Spleen (tissue), 11 donors: Measurements from ENCODE around the gene USP37. TPM values are rescaled to one million over a fixed set of nuclear protein-coding genes. Genes with fewer than 3 reads are reported as not detected.
A peak's percentile ranks its signal among the peaks of the same experiment; 100 is the strongest.

Experiments
- DNase-seq: peaks from one replicate; pipeline ENCODE4 v3.0.0-alpha.2; 2020
- H3K27ac ChIP-seq, 8 donors: fragments of 200-600 bp; sonication (generic) in 7 of 8; 1 replicate in 4 of 8; 2 replicates in 4 of 8; pipeline versions ENCODE4 v1.5.0 to v1.8.0; 2016 to 2021; ENCODE audit warnings: inconsistent platforms in 4 of 8, mild to moderate bottlenecking in 4 of 8, moderate library complexity in 1 of 8
- H3K27me3 ChIP-seq, 7 donors: fragments of 200-600 bp; sonication (generic) in 6 of 7; replicated peaks in 1 of 7; 1 replicate in 4 of 7; 2 replicates in 3 of 7; pipeline versions ENCODE4 v1.5.0 to v1.8.0; 2016 to 2021; ENCODE audit warnings: inconsistent platforms in 3 of 7, mild to moderate bottlenecking in 1 of 7
- H3K36me3 ChIP-seq, 6 donors: fragments of 200-600 bp; sonication (generic) in 5 of 6; 1 replicate in 4 of 6; 2 replicates in 2 of 6; pipeline versions ENCODE4 v1.5.0 to v1.8.0; 2016 to 2021; ENCODE audit warnings: inconsistent platforms in 2 of 6
- H3K4me1 ChIP-seq, 6 donors: fragments of 200-600 bp; sonication (generic) in 5 of 6; 1 replicate in 3 of 6; 2 replicates in 3 of 6; pipeline versions ENCODE4 v1.5.0 to v1.8.0; 2016 to 2021; ENCODE audit warnings: inconsistent platforms in 3 of 6
- H3K4me3 ChIP-seq, 8 donors: fragments of 200-600 bp; sonication (generic) in 7 of 8; 1 replicate in 4 of 8; 2 replicates in 4 of 8; pipeline versions ENCODE4 v1.5.0 to v1.8.0; 2016 to 2021; ENCODE audit warnings: inconsistent platforms in 4 of 8, mild to moderate bottlenecking in 4 of 8, moderate library complexity in 2 of 8
- H3K9me3 ChIP-seq, 8 donors: fragments of 200-600 bp; sonication (generic) in 7 of 8; 1 replicate in 4 of 8; 2 replicates in 4 of 8; pipeline versions ENCODE4 v1.5.0 to v1.8.0; 2016 to 2021; ENCODE audit warnings: inconsistent platforms in 4 of 8
- POLR2A ChIP-seq, 3 donors: fragments of 450-650 bp; IDR thresholded peaks; one replicate each; pipeline ENCODE4 v1.5.1; 2017; ENCODE audit warnings: antibody characterized with exemption in 3 of 3, mild to moderate bottlenecking in 1 of 3
- POLR2AphosphoS5 ChIP-seq, 3 donors: sonication (generic); formaldehyde crosslinking; IDR thresholded peaks; one replicate each; pipeline ENCODE4 v1.5.1; 2017; ENCODE audit warnings: antibody characterized with exemption in 3 of 3
- WGBS, 5 donors: extraction: QIAGEN DNeasy Blood & Tissue Kit in 3 of 5; methylation state at CpG; one replicate each; pipeline versions ENCODE4 v1.1.5 to v1.1.7; 2013 to 2018; 5-methylcytosine and 5-hydroxymethylcytosine counted together
- intact Hi-C: fragments of 100-400 bp; cut with DNase I; formaldehyde crosslinking; loops from one replicate; pipeline ENCODE4 v1.15.0; 2023; ENCODE audit warnings: low total_unique reads
- polyA plus RNA-seq, 3 donors: library from polyadenylated mRNA; stranded (reverse); fragments of 200-250 nt; gene quantifications; one replicate each; pipeline ENCODE4 v1.2.1, GENCODE V29; 2013
- total RNA-seq, 7 donors: library from RNA; depleted of rRNA in 3 of 7; stranded (reverse); fragments of >200 nt in 3 of 7; fragmentation: NEBNext Ultra II Directional in 4 of 7; extraction: Animal tissue kit (Norgen Biotek cat#: 25700) in 4 of 7; gene quantifications; one replicate each; pipeline versions ENCODE4 v1.1.0 to v1.2.1, GENCODE V29; 2016 to 2021
- TF ChIP-seq, protein P1 (sequence below), 11 experiments: fragments of 200-600 bp in 7 of 11; fragments of 450-650 bp in 4 of 11; sonication (generic) in 4 of 11; IDR thresholded peaks in 8 of 11; conservative IDR thresholded peaks in 3 of 11; 1 replicate in 7 of 11; 2 replicates in 4 of 11; pipeline versions ENCODE4 v1.4.0 to v1.8.0; 2016 to 2021; ENCODE audit warnings: antibody characterized with exemption in 11 of 11, inconsistent platforms in 4 of 11, mild to moderate bottlenecking in 1 of 11
- donor health status: healthy with polysubstance abuse.
- donor health status: DM: no; HTN: no; CAD: no; lungs with moderate emphysema.
- donor health status: DM: no; HTN: no; CAD: no.
- donor health status: Bipolar disorder and iron deficiency.
- donor health status: healthy.
- donor health status: DM: no; HTN: no; CAD: no.
- donor health status: DM: yes; HTN: yes; CAD: no.

Gene USP37
- total and polyA plus RNA-seq, 10 donors: 1.8 to 19.2 (median 14.1) TPM

DNA sequence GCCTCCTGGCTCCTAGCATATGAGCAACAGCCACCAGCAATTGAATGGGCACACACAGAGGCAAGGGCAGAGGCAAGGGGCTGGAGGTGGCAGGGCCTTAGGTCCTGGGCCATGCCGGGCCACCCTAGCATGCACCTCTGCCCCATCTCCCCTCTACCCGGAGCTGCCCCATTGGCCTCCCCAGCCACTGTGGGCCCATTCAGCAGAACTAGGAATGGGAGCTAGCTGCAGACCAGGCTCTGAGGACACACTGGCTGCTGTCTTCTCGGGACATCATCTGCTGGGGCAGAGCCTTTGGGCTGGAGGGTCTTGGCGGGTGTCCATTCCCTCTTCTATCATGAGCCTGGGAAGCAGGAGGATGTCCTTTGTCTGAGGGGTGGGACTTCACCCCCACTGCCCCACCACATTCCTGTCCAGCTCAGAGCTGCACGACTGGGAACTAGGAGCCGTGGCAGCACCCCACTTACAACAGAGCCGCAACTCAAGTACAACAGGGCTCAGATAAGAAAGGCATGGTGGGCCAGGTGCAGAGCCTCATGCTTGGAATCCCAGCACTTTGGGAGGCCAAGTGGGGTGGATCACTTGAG lies 148.4 kb downstream of the USP37 start:
- H3K4me3 ChIP-seq: no peak overlapping the region
- intact Hi-C loops: no loop called here
- H3K4me1 ChIP-seq: no peaks in the 10 kb centered on the region
- no peak for TF ChIP-seq POLR2A (IDR thresholded peaks at IDR 0.05)
- TF ChIP-seq POLR2AphosphoS5 (IDR thresholded peaks at IDR 0.05): no peak
- TF ChIP-seq, protein P1, sequence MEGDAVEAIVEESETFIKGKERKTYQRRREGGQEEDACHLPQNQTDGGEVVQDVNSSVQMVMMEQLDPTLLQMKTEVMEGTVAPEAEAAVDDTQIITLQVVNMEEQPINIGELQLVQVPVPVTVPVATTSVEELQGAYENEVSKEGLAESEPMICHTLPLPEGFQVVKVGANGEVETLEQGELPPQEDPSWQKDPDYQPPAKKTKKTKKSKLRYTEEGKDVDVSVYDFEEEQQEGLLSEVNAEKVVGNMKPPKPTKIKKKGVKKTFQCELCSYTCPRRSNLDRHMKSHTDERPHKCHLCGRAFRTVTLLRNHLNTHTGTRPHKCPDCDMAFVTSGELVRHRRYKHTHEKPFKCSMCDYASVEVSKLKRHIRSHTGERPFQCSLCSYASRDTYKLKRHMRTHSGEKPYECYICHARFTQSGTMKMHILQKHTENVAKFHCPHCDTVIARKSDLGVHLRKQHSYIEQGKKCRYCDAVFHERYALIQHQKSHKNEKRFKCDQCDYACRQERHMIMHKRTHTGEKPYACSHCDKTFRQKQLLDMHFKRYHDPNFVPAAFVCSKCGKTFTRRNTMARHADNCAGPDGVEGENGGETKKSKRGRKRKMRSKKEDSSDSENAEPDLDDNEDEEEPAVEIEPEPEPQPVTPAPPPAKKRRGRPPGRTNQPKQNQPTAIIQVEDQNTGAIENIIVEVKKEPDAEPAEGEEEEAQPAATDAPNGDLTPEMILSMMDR (IDR thresholded peaks at IDR 0.05 in 8 of 11, conservative IDR thresholded peaks at IDR 0.05 in 3 of 11): no peak
- 82 to 95% (median 90%) methylated on average over 7 of the region's 7 CpGs for WGBS, 5 donors
- no peaks in the 10 kb centered on the region for H3K9me3 ChIP-seq
- no peaks in the 10 kb centered on the region for H3K27me3 ChIP-seq
- no peak for DNase-seq
- no peak overlapping the region for H3K27ac ChIP-seq
- no peaks in the 10 kb centered on the region for H3K36me3 ChIP-seq

DNA sequence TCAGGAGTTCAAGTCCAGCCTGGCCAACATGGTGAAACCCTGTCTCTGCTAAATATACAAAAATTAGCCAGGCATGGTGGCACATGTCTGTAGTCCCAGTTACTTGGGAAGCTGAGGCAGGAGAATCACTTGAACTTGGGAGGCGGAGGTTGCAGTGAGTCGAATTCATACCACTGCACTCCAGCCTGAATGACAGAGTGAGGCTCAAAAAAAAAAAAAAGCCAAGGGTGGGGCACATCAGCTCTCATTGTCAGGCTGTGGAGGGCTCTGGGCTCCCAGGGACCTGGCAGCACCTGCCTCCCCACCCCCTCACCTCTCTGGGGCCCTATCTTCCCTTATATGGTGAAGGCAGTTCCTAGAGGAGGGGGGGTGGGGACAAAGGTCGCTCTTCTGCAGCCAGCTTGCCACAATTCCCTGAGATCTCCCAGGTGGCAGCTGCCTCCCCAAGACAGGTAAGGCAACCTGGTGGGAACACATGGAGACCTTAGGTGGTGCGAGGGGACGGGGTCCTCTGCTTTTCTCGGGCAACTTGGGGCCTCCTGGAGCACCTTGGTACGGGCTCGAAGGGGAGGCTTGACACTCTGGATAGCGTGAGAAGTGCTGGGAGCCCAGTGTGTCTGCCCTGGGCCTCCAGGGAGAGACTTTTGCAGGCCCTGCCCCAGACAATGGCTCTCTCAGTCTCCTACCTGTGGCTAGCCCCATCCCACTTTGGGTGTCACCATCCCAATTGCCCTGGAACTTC lies 149.3 kb downstream of the USP37 start, which contains the start of gene VIL1:
VIL1 (plus strand) TSS at position 407 of the 742 bp plus-strand sequence. CDS start 4,656 bp downstream, outside the sequence.
- TF ChIP-seq POLR2A (IDR thresholded peaks at IDR 0.05) (no peak), POLR2AphosphoS5 (IDR thresholded peaks at IDR 0.05) (no peak)
- TF ChIP-seq, protein P1 (IDR thresholded peaks at IDR 0.05 in 8 of 11, conservative IDR thresholded peaks at IDR 0.05 in 3 of 11): no peak
- WGBS, 5 donors: 87 to 94% (median 89%) methylated on average over 3 to 9 of the region's 9 CpGs
- Histone ChIP-seq H3K9me3 (no peaks in the 10 kb centered on the region), H3K27ac (no peak within 1 kb of the TSS), H3K36me3 (no peaks in the 10 kb centered on the region), H3K4me3 (no peak within 1 kb of the TSS), H3K4me1 (no peaks in the 10 kb centered on the region), H3K27me3 (no peaks in the 10 kb centered on the region)
- intact Hi-C loops: no loop called here
- no peak for DNase-seq

DNA sequence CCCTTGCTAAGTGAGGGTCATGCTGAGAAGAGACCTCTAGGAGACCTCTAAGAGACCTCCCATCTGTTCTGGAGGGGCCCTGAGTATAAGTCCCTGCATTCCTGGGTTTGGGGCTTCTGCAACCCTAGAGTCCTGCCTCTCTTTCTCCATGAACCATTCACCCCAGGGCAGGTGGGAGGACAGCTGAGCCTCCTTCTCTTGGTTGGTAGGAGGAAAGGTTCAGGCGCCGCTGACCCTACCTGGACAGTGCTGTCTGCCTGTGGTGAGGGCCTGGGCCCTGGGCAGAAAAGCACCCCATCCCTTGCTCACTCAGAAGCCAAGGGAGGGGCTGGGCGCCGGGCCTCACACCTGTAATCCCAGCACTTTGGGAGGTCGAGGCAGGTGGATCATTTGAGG lies 149.8 kb downstream of the USP37 start:
- Histone ChIP-seq H3K36me3 (no peaks in the 10 kb centered on the region), H3K4me1 (peaks cover 0 to under 1% (median 0%) of the 10 kb centered on the region in 6 donors), H3K9me3 (no peaks in the 10 kb centered on the region), H3K27ac (no peak overlapping the region), H3K27me3 (no peaks in the 10 kb centered on the region), H3K4me3 (no peak overlapping the region)
- no peak for TF ChIP-seq POLR2A (IDR thresholded peaks at IDR 0.05)
- TF ChIP-seq, protein P1 (IDR thresholded peaks at IDR 0.05 in 8 of 11, conservative IDR thresholded peaks at IDR 0.05 in 3 of 11): no peak
- no peak for TF ChIP-seq POLR2AphosphoS5 (IDR thresholded peaks at IDR 0.05)
- DNase-seq: no peak
- 89 to 97% (median 90%) methylated on average over 4 to 5 of the region's 5 CpGs; no CpG with 5 or more reads in 1 of the 5 donors for WGBS, 5 donors
- intact Hi-C loops: no loop called here

DNA sequence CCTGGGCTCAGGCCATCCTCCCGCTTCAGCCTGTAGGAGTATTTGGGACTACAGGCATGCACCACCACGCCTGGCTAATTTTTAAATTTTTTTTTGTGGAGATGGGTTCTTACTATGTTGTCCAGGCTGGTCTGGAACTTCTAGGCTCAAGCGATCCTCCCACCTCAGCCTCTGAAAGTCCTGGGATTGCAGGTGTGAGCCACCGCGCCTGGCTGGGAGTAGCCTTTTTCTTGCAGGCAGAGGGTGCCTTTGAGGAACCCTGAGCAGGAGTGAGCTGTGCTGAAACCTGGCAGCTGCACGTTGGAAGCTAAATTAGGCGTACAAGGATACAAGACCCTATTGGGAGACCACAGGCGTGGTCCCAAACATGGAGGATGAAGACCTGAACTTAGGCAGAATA lies 160.4 kb downstream of the USP37 start:
- no peaks in the 10 kb centered on the region for H3K27me3 ChIP-seq
- TF ChIP-seq, protein P1 (IDR thresholded peaks at IDR 0.05 in 8 of 11, conservative IDR thresholded peaks at IDR 0.05 in 3 of 11): no peak
- TF ChIP-seq POLR2A (IDR thresholded peaks at IDR 0.05) (no peak), POLR2AphosphoS5 (IDR thresholded peaks at IDR 0.05) (no peak)
- DNase-seq: no peak
- peaks cover 0 to 29% (median 25%) of the 10 kb centered on the region in 6 donors for H3K36me3 ChIP-seq
- WGBS, 5 donors: 79 to 91% (median 81%) methylated on average over 8 of the region's 8 CpGs
- H3K9me3 ChIP-seq: no peaks in the 10 kb centered on the region
- intact Hi-C loops: loop anchor here (5.0 to 10.0 kb wide), 3 partner anchors 55 to 250 kb away; partner anchors contain the start of genes BCS1L, CNOT9, USP37 and ZNF142
- H3K27ac ChIP-seq: peak overlapping the region in 7 of 8 donors; percentile 85 to 100 (median 88)
- peaks cover 26 to 61% (median 52%) of the 10 kb centered on the region in 6 donors for H3K4me1 ChIP-seq
- H3K4me3 ChIP-seq: no peak overlapping the region
